GM21786 (cell line): ENCODE data around the gene LMTK2.
"Not testable (repeated sequence)": the region's sequence is repeated elsewhere in the genome, so short reads cannot be mapped to it uniquely, and the experiment has no call there.

Source experiments
- ATAC-seq: cut with Tn5 transposase; IDR thresholded peaks from one replicate; pipeline ENCODE4 v1.9.1; 2021; ENCODE audit not compliant: unreplicated experiment

The LMTK2 gene

GRCh38 chr7:98215561-98216495, 109.2 kb downstream of the LMTK2 start:
- ATAC-seq: no peak

GRCh38 chr7:98216941-98217622, 110.4 kb downstream of the LMTK2 start:
- no peak for ATAC-seq

GRCh38 chr7:98217623-98218582, 111.2 kb downstream of the LMTK2 start:
- peak; percentile 41 for ATAC-seq

GRCh38 chr7:98219382-98219781, 112.7 kb downstream of the LMTK2 start:
- ATAC-seq: not testable (repeated sequence)

- ATAC-seq: no peak
Observed at GRCh38 chr7:98221611-98222532, 115.2 kb downstream of the LMTK2 start.

- no peak for ATAC-seq
Observed at GRCh38 chr7:98222533-98223195, 116.0 kb downstream of the LMTK2 start.

GRCh38 chr7:98223351-98223897, 116.8 kb downstream of the LMTK2 start:
- no peak for ATAC-seq

- no peak for ATAC-seq
Observed at GRCh38 chr7:98223898-98224700, 117.4 kb downstream of the LMTK2 start.

- no peak for ATAC-seq
Observed at GRCh38 chr7:98224701-98225181, 118.1 kb downstream of the LMTK2 start.

GRCh38 chr7:98225913-98226614, 119.4 kb downstream of the LMTK2 start:
- no peak for ATAC-seq

- no peak for ATAC-seq
Observed at GRCh38 chr7:98227939-98228338, 121.3 kb downstream of the LMTK2 start.

- ATAC-seq: no peak
Observed at GRCh38 chr7:98228801-98229200, 122.1 kb downstream of the LMTK2 start.

GRCh38 chr7:98229441-98229840, 122.8 kb downstream of the LMTK2 start:
- no peak for ATAC-seq

- ATAC-seq: no peak
Observed at GRCh38 chr7:98229991-98230745, 123.5 kb downstream of the LMTK2 start.

- no peak for ATAC-seq
Observed at GRCh38 chr7:98230746-98231471, 124.2 kb downstream of the LMTK2 start.
